ENCODE results near the gene UCHL5.

The UCHL5 gene

GRCh38 chr1:193087893-193088292, 28.7 kb upstream of the UCHL5 start:
- WGBS (ENCODE audit: insufficient coverage, insufficient read length): no CpG with 5 or more reads among the region's 3 CpGs
- H3K36me3 ChIP-seq (ENCODE audit: control insufficient read depth, insufficient read depth, low read length): peaks cover 5% of the 10 kb centered on the region; the same call in 1 of the 2 replicates
- H3K27me3 ChIP-seq (ENCODE audit: control insufficient read depth, insufficient read depth, low read length): no peaks in the 10 kb centered on the region
- no peak for DNase-seq (ENCODE audit: low read depth, low spot score)
- no peak overlapping the region for H3K4me3 ChIP-seq (ENCODE audit: low read length)
- H3K9me3 ChIP-seq (ENCODE audit: control insufficient read depth, insufficient read depth, low read length): no peaks in the 10 kb centered on the region
- no peak overlapping the region for H3K27ac ChIP-seq (ENCODE audit: low read length)
- H3K4me1 ChIP-seq (ENCODE audit: control insufficient read depth, insufficient read depth, low read length): no peaks in the 10 kb centered on the region

DNA sequence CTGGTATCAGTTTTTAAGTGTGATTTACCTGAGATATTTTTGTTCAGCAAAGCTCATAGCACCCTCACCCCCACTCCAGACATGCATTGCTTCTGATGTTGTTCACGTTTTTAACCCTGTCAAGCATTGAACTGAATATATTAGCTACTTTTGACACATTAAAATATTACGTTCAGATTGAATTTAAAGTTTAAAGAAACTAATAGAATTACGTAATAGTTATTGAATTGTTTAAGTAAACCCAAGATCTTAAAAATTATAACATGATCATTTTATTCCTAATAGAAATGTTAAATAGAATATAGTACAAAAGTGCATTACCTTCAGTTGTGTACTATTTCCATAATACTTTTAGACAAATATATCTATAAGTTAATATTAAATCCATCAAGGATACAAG, 27.2 kb upstream of the UCHL5 start:
- Histone ChIP-seq H3K9me3 (ENCODE audit: control insufficient read depth, insufficient read depth, low read length) (no peaks in the 10 kb centered on the region), H3K36me3 (ENCODE audit: control insufficient read depth, insufficient read depth, low read length) (peaks cover 8% of the 10 kb centered on the region; the same call in 1 of the 2 replicates), H3K4me3 (ENCODE audit: low read length) (no peak overlapping the region), H3K4me1 (ENCODE audit: control insufficient read depth, insufficient read depth, low read length) (no peaks in the 10 kb centered on the region), H3K27me3 (ENCODE audit: control insufficient read depth, insufficient read depth, low read length) (no peaks in the 10 kb centered on the region), H3K27ac (ENCODE audit: low read length) (no peak overlapping the region)
- no CpG with 5 or more reads among the region's 3 CpGs for WGBS (ENCODE audit: insufficient coverage, insufficient read length)
- DNase-seq (ENCODE audit: low read depth, low spot score): no peak

- Histone ChIP-seq H3K27me3 (ENCODE audit: control insufficient read depth, insufficient read depth, low read length) (no peaks in the 10 kb centered on the region), H3K36me3 (ENCODE audit: control insufficient read depth, insufficient read depth, low read length) (peaks cover 8% of the 10 kb centered on the region; the same call in 1 of the 2 replicates), H3K4me3 (ENCODE audit: low read length) (no peak overlapping the region), H3K9me3 (ENCODE audit: control insufficient read depth, insufficient read depth, low read length) (no peaks in the 10 kb centered on the region), H3K27ac (ENCODE audit: low read length) (no peak overlapping the region), H3K4me1 (ENCODE audit: control insufficient read depth, insufficient read depth, low read length) (no peaks in the 10 kb centered on the region)
- no CpG with 5 or more reads among the region's 1 CpG for WGBS (ENCODE audit: insufficient coverage, insufficient read length)
- DNase-seq (ENCODE audit: low read depth, low spot score): no peak
Observed at GRCh38 chr1:193085263-193085662, 26.1 kb upstream of the UCHL5 start.

DNA sequence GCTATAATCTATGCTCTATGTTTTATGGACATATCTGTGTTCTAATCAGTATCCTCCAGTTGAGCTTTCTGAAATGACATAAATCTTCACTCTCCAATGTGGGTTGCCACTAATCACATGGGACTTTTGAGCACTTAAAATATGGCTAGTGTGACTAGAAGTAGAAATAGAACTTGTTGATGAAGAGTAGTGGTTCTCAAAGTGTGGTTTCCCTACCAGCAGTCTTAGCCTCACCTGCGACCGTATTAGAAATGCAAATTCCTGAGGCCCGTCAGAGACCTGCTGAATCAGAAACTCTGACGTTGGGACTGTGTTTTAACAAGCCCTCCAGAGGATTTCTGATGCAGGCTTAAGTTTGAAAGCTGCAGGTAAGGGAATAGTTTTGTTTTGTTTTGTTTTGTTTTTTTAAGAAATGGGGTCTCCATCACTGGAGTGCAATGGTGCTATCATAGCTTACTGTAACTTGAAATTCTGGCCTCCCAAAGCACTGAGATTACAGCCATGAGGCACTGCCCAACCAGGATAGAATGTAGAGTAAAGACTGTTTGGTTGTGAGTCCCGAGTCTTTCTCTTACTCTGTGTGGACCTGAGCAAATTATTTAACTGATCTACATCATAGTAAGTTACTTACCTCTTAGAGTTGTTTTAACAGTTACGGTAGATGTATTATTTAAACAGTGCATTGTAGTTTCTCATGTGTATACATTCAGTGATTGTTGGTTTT, 24.4 kb upstream of the UCHL5 start:
- Histone ChIP-seq H3K4me1 (ENCODE audit: control insufficient read depth, insufficient read depth, low read length) (no peaks in the 10 kb centered on the region), H3K9me3 (ENCODE audit: control insufficient read depth, insufficient read depth, low read length) (no peaks in the 10 kb centered on the region), H3K4me3 (ENCODE audit: low read length) (no peak overlapping the region), H3K27me3 (ENCODE audit: control insufficient read depth, insufficient read depth, low read length) (no peaks in the 10 kb centered on the region), H3K36me3 (ENCODE audit: control insufficient read depth, insufficient read depth, low read length) (peaks cover 8% of the 10 kb centered on the region; the same call in 1 of the 2 replicates), H3K27ac (ENCODE audit: low read length) (no peak overlapping the region)
- no CpG with 5 or more reads among the region's 6 CpGs for WGBS (ENCODE audit: insufficient coverage, insufficient read length)
- DNase-seq (ENCODE audit: low read depth, low spot score): no peak

DNA sequence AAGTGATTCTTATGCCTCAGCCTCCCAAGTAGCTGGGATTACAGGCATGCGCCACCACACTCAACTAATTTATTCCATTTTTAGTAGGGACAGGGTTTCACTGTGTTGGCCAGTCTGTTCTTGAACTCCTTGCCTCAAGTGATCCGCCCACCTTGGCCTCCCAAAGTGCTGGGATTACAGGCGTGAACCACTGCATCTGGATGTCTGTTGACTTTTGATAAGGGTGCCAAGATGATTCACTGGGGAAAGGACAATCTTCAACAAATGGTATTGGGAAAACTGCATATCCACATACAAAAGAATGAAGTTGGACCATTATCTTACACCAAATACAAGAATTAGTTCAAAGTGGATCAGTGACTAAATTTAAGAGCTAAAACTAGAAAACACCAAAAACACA, 20.0 kb upstream of the UCHL5 start:
- peaks cover 11% of the 10 kb centered on the region; the same call in 1 of the 2 replicates for H3K36me3 ChIP-seq (ENCODE audit: control insufficient read depth, insufficient read depth, low read length)
- WGBS (ENCODE audit: insufficient coverage, insufficient read length): no CpG with 5 or more reads among the region's 3 CpGs
- no peak for DNase-seq (ENCODE audit: low read depth, low spot score)

GRCh38 chr1:193077991-193078390, 18.8 kb upstream of the UCHL5 start:
- no peak for DNase-seq (ENCODE audit: low read depth, low spot score)
- no peak overlapping the region for H3K4me3 ChIP-seq (ENCODE audit: low read length)
- no peaks in the 10 kb centered on the region for H3K4me1 ChIP-seq (ENCODE audit: control insufficient read depth, insufficient read depth, low read length)
- H3K9me3 ChIP-seq (ENCODE audit: control insufficient read depth, insufficient read depth, low read length): no peaks in the 10 kb centered on the region
- no peak overlapping the region for H3K27ac ChIP-seq (ENCODE audit: low read length)
- H3K36me3 ChIP-seq (ENCODE audit: control insufficient read depth, insufficient read depth, low read length): peaks cover 9% of the 10 kb centered on the region; the same call in 1 of the 2 replicates
- no peaks in the 10 kb centered on the region for H3K27me3 ChIP-seq (ENCODE audit: control insufficient read depth, insufficient read depth, low read length)

More for the DNA sequence above, 20.0 kb upstream of the UCHL5 start:
- Histone ChIP-seq H3K27me3 (ENCODE audit: control insufficient read depth, insufficient read depth, low read length) (no peaks in the 10 kb centered on the region), H3K9me3 (ENCODE audit: control insufficient read depth, insufficient read depth, low read length) (no peaks in the 10 kb centered on the region), H3K27ac (ENCODE audit: low read length) (no peak overlapping the region), H3K4me3 (ENCODE audit: low read length) (no peak overlapping the region), H3K4me1 (ENCODE audit: control insufficient read depth, insufficient read depth, low read length) (no peaks in the 10 kb centered on the region)

GRCh38 chr1:193070942-193071341, 11.8 kb upstream of the UCHL5 start:
- no peak overlapping the region for H3K27ac ChIP-seq (ENCODE audit: low read length)
- no CpG with 5 or more reads among the region's 5 CpGs for WGBS (ENCODE audit: insufficient coverage, insufficient read length)
- no peak for DNase-seq (ENCODE audit: low read depth, low spot score)
- H3K27me3 ChIP-seq (ENCODE audit: control insufficient read depth, insufficient read depth, low read length): no peaks in the 10 kb centered on the region
- H3K36me3 ChIP-seq (ENCODE audit: control insufficient read depth, insufficient read depth, low read length): no peaks in the 10 kb centered on the region
- no peak overlapping the region for H3K4me3 ChIP-seq (ENCODE audit: low read length)
- H3K9me3 ChIP-seq (ENCODE audit: control insufficient read depth, insufficient read depth, low read length): no peaks in the 10 kb centered on the region
- no peaks in the 10 kb centered on the region for H3K4me1 ChIP-seq (ENCODE audit: control insufficient read depth, insufficient read depth, low read length)

GRCh38 chr1:193070386-193070753, 11.2 kb upstream of the UCHL5 start:
- no peaks in the 10 kb centered on the region for H3K9me3 ChIP-seq (ENCODE audit: control insufficient read depth, insufficient read depth, low read length)
- H3K4me1 ChIP-seq (ENCODE audit: control insufficient read depth, insufficient read depth, low read length): no peaks in the 10 kb centered on the region
- DNase-seq (ENCODE audit: low read depth, low spot score): no peak
- H3K27ac ChIP-seq (ENCODE audit: low read length): no peak overlapping the region
- no peaks in the 10 kb centered on the region for H3K36me3 ChIP-seq (ENCODE audit: control insufficient read depth, insufficient read depth, low read length)
- no peaks in the 10 kb centered on the region for H3K27me3 ChIP-seq (ENCODE audit: control insufficient read depth, insufficient read depth, low read length)
- H3K4me3 ChIP-seq (ENCODE audit: low read length): no peak overlapping the region
- no CpG with 5 or more reads among the region's 2 CpGs for WGBS (ENCODE audit: insufficient coverage, insufficient read length)

DNA sequence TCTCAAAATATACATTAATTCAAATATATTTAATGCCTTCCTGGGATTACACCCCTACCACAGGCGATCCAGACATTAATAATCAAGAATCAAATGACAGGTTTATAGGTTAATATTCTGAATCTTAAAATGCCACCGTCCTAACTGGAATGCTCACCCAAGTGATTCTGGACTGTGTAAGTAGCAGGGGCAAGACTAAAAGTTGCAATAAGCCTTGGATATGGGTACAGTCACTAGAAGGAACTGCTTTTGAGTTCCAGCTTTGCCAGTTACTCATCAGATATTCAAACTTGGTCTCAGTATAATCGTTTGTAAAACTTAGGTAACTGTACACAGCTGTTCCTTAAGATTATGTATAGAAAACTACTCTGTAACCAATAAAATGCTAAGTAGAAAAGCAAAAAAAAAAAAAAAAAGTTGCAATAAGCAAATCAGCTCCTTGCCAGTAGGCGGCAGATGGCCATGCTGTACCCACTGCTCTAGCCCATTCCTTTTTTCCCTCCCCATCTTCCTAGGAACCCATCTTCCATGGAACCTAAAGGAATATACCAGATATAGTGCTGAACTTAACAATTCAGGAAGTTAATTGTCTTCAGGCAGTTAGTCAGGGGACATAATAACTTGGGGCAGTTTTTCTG, 10.7 kb upstream of the UCHL5 start:
- Histone ChIP-seq H3K27me3 (ENCODE audit: control insufficient read depth, insufficient read depth, low read length) (no peaks in the 10 kb centered on the region), H3K4me1 (ENCODE audit: control insufficient read depth, insufficient read depth, low read length) (no peaks in the 10 kb centered on the region), H3K27ac (ENCODE audit: low read length) (no peak overlapping the region), H3K9me3 (ENCODE audit: control insufficient read depth, insufficient read depth, low read length) (no peaks in the 10 kb centered on the region), H3K36me3 (ENCODE audit: control insufficient read depth, insufficient read depth, low read length) (no peaks in the 10 kb centered on the region), H3K4me3 (ENCODE audit: low read length) (no peak overlapping the region)
- no CpG with 5 or more reads among the region's 4 CpGs for WGBS (ENCODE audit: insufficient coverage, insufficient read length)
- no peak for DNase-seq (ENCODE audit: low read depth, low spot score)

- Histone ChIP-seq H3K36me3 (ENCODE audit: control insufficient read depth, insufficient read depth, low read length) (no peaks in the 10 kb centered on the region), H3K4me1 (ENCODE audit: control insufficient read depth, insufficient read depth, low read length) (peaks cover 1% of the 10 kb centered on the region; the same call in 1 of the 2 replicates), H3K27ac (ENCODE audit: low read length) (no peak overlapping the region), H3K4me3 (ENCODE audit: low read length) (no peak overlapping the region), H3K27me3 (ENCODE audit: control insufficient read depth, insufficient read depth, low read length) (no peaks in the 10 kb centered on the region), H3K9me3 (ENCODE audit: control insufficient read depth, insufficient read depth, low read length) (no peaks in the 10 kb centered on the region)
- DNase-seq (ENCODE audit: low read depth, low spot score): no peak
Observed at GRCh38 chr1:193068013-193068412, 8.9 kb upstream of the UCHL5 start.

- DNase-seq (ENCODE audit: low read depth, low spot score): no peak
- Histone ChIP-seq H3K27me3 (ENCODE audit: control insufficient read depth, insufficient read depth, low read length) (no peaks in the 10 kb centered on the region), H3K36me3 (ENCODE audit: control insufficient read depth, insufficient read depth, low read length) (no peaks in the 10 kb centered on the region), H3K9me3 (ENCODE audit: control insufficient read depth, insufficient read depth, low read length) (no peaks in the 10 kb centered on the region), H3K27ac (ENCODE audit: low read length) (no peak overlapping the region), H3K4me3 (ENCODE audit: low read length) (no peak overlapping the region), H3K4me1 (ENCODE audit: control insufficient read depth, insufficient read depth, low read length) (peaks cover 1% of the 10 kb centered on the region; the same call in 1 of the 2 replicates)
- WGBS (ENCODE audit: insufficient coverage, insufficient read length): no CpG with 5 or more reads among the region's 4 CpGs
Observed at GRCh38 chr1:193066606-193067005, 7.4 kb upstream of the UCHL5 start.

All from iPS DF 6.9 (cell line).